Right atrium auricular region (tissue), 2 donors: ENCODE measurements around the gene RGS6. TPM values are rescaled to one million over a fixed set of nuclear protein-coding genes. Genes with fewer than 3 reads are reported as not detected.

Experiments used
- DNase-seq: peaks from one replicate; pipeline ENCODE4 v3.0.0-alpha.2; 2019; ENCODE audit warnings: low spot score
- H3K27ac ChIP-seq, 2 donors: fragments of 200-600 bp; sonication (generic); 1 replicate in 1 of 2; 2 replicates in 1 of 2; pipeline ENCODE4 v1.5.1; 2016 to 2019
- H3K27me3 ChIP-seq, 2 donors: fragments of 200-600 bp; sonication (generic); one replicate each; pipeline versions ENCODE4 v1.5.1 to v1.6.0; 2017 to 2019
- H3K36me3 ChIP-seq: fragments of 200-600 bp; sonication (generic); one replicate; pipeline ENCODE4 v1.5.1; 2016
- H3K4me1 ChIP-seq, 2 donors: fragments of 200-600 bp; sonication (generic); one replicate each; pipeline versions ENCODE4 v1.5.1 to v1.6.0; 2017 to 2019
- H3K4me3 ChIP-seq, 2 donors: fragments of 200-600 bp; sonication (generic); 1 replicate in 1 of 2; 2 replicates in 1 of 2; pipeline ENCODE4 v1.5.1; 2017 to 2019; ENCODE audit warnings: mild to moderate bottlenecking in 1 of 2, moderate library complexity in 1 of 2
- H3K9me3 ChIP-seq, 2 donors: fragments of 200-600 bp; sonication (generic); one replicate each; pipeline ENCODE4 v1.5.1; 2019
- total RNA-seq, 2 donors: library from RNA; depleted of rRNA; stranded (reverse); fragments of >200 nt; gene quantifications; one replicate each; pipeline ENCODE4 v1.1.0, GENCODE V29; 2016
- TF ChIP-seq, protein P1 (sequence below), 2 donors: fragments of 200-600 bp; sonication (generic); IDR thresholded peaks; one replicate each; pipeline ENCODE4 v1.5.1; 2019; ENCODE audit warnings: antibody characterized with exemption in 2 of 2

Gene RGS6
- total RNA-seq, 2 donors from 2014 or later = 12.1 to 13.1 TPM

DNA sequence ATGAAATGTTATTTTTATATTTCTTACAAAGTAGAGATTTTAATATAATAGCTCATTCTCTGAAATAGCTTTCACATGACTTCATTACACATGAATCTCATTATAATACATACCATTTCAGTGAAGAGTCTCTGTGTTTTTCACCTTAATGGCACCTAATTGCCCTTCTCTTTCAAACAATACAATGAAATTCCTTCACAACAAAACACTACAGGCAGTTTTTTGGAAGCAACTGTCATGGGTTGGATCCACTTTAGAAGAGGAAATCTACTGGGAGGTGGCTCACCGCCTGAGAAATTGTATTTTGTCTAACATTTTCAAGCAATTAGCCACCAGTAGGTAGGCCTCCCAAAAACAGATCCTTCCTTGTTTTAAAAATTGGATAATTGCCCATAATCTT is 40.3 kb upstream of the RGS6 start:
- Histone ChIP-seq H3K36me3 (no peaks in the 10 kb centered on the region), H3K27ac (no peak overlapping the region), H3K4me1 (no peaks in the 10 kb centered on the region), H3K27me3 (no peaks in the 10 kb centered on the region), H3K4me3 (no peak overlapping the region), H3K9me3 (peaks cover 0 to 9% of the 10 kb centered on the region in 2 donors)
- TF ChIP-seq, protein P1, sequence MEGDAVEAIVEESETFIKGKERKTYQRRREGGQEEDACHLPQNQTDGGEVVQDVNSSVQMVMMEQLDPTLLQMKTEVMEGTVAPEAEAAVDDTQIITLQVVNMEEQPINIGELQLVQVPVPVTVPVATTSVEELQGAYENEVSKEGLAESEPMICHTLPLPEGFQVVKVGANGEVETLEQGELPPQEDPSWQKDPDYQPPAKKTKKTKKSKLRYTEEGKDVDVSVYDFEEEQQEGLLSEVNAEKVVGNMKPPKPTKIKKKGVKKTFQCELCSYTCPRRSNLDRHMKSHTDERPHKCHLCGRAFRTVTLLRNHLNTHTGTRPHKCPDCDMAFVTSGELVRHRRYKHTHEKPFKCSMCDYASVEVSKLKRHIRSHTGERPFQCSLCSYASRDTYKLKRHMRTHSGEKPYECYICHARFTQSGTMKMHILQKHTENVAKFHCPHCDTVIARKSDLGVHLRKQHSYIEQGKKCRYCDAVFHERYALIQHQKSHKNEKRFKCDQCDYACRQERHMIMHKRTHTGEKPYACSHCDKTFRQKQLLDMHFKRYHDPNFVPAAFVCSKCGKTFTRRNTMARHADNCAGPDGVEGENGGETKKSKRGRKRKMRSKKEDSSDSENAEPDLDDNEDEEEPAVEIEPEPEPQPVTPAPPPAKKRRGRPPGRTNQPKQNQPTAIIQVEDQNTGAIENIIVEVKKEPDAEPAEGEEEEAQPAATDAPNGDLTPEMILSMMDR (IDR thresholded peaks at IDR 0.05) = no peak
- DNase-seq = no peak

DNA sequence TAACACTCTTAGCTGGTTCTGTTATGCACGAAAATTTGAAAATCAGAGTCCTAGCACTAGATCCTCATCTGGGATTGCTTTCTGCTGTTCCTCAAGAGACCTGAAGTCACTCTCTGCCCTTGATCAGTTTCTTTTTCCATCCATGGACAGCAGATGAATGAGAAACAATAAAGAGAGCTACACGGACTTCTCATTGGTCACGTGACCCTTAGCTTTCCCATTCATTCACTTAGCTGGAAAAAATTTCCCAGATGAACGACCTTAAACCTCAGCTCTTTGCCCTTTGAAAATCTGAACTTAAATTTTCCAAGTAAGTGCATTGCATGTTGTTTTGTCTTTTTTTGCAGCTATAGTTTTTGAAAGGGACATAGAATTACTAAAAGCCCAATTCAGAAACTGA is 27.2 kb upstream of the RGS6 start:
- Histone ChIP-seq H3K9me3 (peaks cover 0 to 2% of the 10 kb centered on the region in 2 donors), H3K36me3 (no peaks in the 10 kb centered on the region), H3K4me3 (no peak overlapping the region), H3K27me3 (no peaks in the 10 kb centered on the region), H3K27ac (no peak overlapping the region), H3K4me1 (peaks cover 0 to 7% of the 10 kb centered on the region in 2 donors)
- no peak for DNase-seq
- TF ChIP-seq, protein P1 (IDR thresholded peaks at IDR 0.05) = no peak

DNA sequence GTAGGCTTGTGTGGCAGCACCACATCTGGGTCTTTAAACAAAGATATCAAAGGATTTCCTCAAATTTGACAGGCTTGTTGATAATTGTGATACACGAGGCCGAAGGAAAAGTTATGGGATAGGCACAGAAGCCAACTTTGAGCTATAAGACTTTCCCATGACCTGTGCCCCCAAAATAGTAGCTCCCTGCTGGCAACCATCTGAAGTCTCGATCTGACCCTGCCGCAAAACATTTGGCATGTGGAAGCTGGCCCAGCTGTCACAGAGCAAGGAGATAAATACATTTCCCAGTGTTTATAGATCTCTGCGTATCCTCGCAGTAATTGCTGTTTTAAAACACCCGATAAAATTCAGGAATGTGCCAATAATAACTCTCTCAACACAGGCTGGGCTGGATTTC is 26.4 kb upstream of the RGS6 start:
- Histone ChIP-seq H3K4me1 (peaks cover 0 to 7% of the 10 kb centered on the region in 2 donors), H3K36me3 (no peaks in the 10 kb centered on the region), H3K9me3 (no peaks in the 10 kb centered on the region), H3K27me3 (no peaks in the 10 kb centered on the region), H3K27ac (no peak overlapping the region), H3K4me3 (no peak overlapping the region)
- TF ChIP-seq, protein P1 (IDR thresholded peaks at IDR 0.05) = no peak
- DNase-seq = no peak

- Histone ChIP-seq H3K27ac (no peak overlapping the region), H3K36me3 (no peaks in the 10 kb centered on the region), H3K4me1 (peaks cover 0 to 7% of the 10 kb centered on the region in 2 donors), H3K27me3 (no peaks in the 10 kb centered on the region), H3K4me3 (no peak overlapping the region), H3K9me3 (no peaks in the 10 kb centered on the region)
- TF ChIP-seq, protein P1 (IDR thresholded peaks at IDR 0.05) = no peak
- no peak for DNase-seq
Observed at GRCh38 chr14:71907793-71908515, 24.3 kb upstream of the RGS6 start.

GRCh38 chr14:71911669-71912068 is 20.6 kb upstream of the RGS6 start:
- Histone ChIP-seq H3K27ac (no peak overlapping the region), H3K4me1 (no peaks in the 10 kb centered on the region), H3K4me3 (no peak overlapping the region), H3K27me3 (no peaks in the 10 kb centered on the region), H3K9me3 (no peaks in the 10 kb centered on the region), H3K36me3 (no peaks in the 10 kb centered on the region)
- no peak for DNase-seq
- TF ChIP-seq, protein P1 (IDR thresholded peaks at IDR 0.05) = no peak

GRCh38 chr14:71913342-71913741 is 18.9 kb upstream of the RGS6 start:
- Histone ChIP-seq H3K4me1 (no peaks in the 10 kb centered on the region), H3K27me3 (no peaks in the 10 kb centered on the region), H3K4me3 (no peak overlapping the region), H3K36me3 (no peaks in the 10 kb centered on the region), H3K27ac (no peak overlapping the region), H3K9me3 (no peaks in the 10 kb centered on the region)
- TF ChIP-seq, protein P1 (IDR thresholded peaks at IDR 0.05) = no peak
- no peak for DNase-seq
